Measurements from ENCODE around the gene NDUFS8.

The NDUFS8 gene

GRCh38 chr11:68011051-68011943 is 19.2 kb upstream of the NDUFS8 start:
- TF ChIP-seq POLR2A (IDR thresholded peaks at IDR 0.05; ENCODE audit: low read depth, low read length) (no peak), PAX5 (IDR thresholded peaks at IDR 0.05; ENCODE audit: insufficient read depth, low read length, severe bottlenecking) (no peak), TAF1 (IDR thresholded peaks at IDR 0.05; ENCODE audit: low read depth, low read length) (no peak), POU2F2 (IDR thresholded peaks at IDR 0.05; ENCODE audit: low read depth, low read length) (no peak), POLR2AphosphoS5 (IDR thresholded peaks at IDR 0.05; ENCODE audit: low read depth, low read length) (no peak), SPI1 (IDR thresholded peaks at IDR 0.05; ENCODE audit: low read depth, low read length) (no peak)
- DNase-seq (ENCODE audit: insufficient read length, low spot score) (no peak), FAIRE-seq (no peak)

- FAIRE-seq = no peak
- DNase-seq (ENCODE audit: insufficient read length, low spot score) = no peak
- TF ChIP-seq POU2F2 (IDR thresholded peaks at IDR 0.05; ENCODE audit: low read depth, low read length) (no peak), SPI1 (IDR thresholded peaks at IDR 0.05; ENCODE audit: low read depth, low read length) (no peak), TAF1 (IDR thresholded peaks at IDR 0.05; ENCODE audit: low read depth, low read length) (no peak), PAX5 (IDR thresholded peaks at IDR 0.05; ENCODE audit: insufficient read depth, low read length, severe bottlenecking) (no peak), POLR2AphosphoS5 (IDR thresholded peaks at IDR 0.05; ENCODE audit: low read depth, low read length) (no peak), POLR2A (IDR thresholded peaks at IDR 0.05; ENCODE audit: low read depth, low read length) (no peak)
These were observed 18.2 kb upstream of the NDUFS8 start for GRCh38 chr11:68012044-68012842.

GRCh38 chr11:68012843-68013610 is 17.5 kb upstream of the NDUFS8 start:
- no peak for DNase-seq (ENCODE audit: insufficient read length, low spot score)
- FAIRE-seq = no peak
- no peak for TF ChIP-seq PAX5 (IDR thresholded peaks at IDR 0.05; ENCODE audit: insufficient read depth, low read length, severe bottlenecking)
- no peak for TF ChIP-seq POLR2A (IDR thresholded peaks at IDR 0.05; ENCODE audit: low read depth, low read length)
- TF ChIP-seq SPI1 (IDR thresholded peaks at IDR 0.05; ENCODE audit: low read depth, low read length) = no peak
- no peak for TF ChIP-seq TAF1 (IDR thresholded peaks at IDR 0.05; ENCODE audit: low read depth, low read length)
- TF ChIP-seq POU2F2 (IDR thresholded peaks at IDR 0.05; ENCODE audit: low read depth, low read length) = no peak
- TF ChIP-seq POLR2AphosphoS5 (IDR thresholded peaks at IDR 0.05; ENCODE audit: low read depth, low read length) = no peak

- DNase-seq (ENCODE audit: insufficient read length, low spot score) (no peak), FAIRE-seq (no peak)
- TF ChIP-seq PAX5 (IDR thresholded peaks at IDR 0.05; ENCODE audit: insufficient read depth, low read length, severe bottlenecking) (no peak), POLR2A (IDR thresholded peaks at IDR 0.05; ENCODE audit: low read depth, low read length) (no peak), SPI1 (IDR thresholded peaks at IDR 0.05; ENCODE audit: low read depth, low read length) (no peak), POU2F2 (IDR thresholded peaks at IDR 0.05; ENCODE audit: low read depth, low read length) (no peak), TAF1 (IDR thresholded peaks at IDR 0.05; ENCODE audit: low read depth, low read length) (no peak), POLR2AphosphoS5 (IDR thresholded peaks at IDR 0.05; ENCODE audit: low read depth, low read length) (no peak)
These were observed 16.8 kb upstream of the NDUFS8 start for GRCh38 chr11:68013611-68014156.

GRCh38 chr11:68014157-68014946 is 16.1 kb upstream of the NDUFS8 start:
- DNase-seq (ENCODE audit: insufficient read length, low spot score) (no peak), FAIRE-seq (no peak)
- no peak for TF ChIP-seq SPI1 (IDR thresholded peaks at IDR 0.05; ENCODE audit: low read depth, low read length)
- no peak for TF ChIP-seq POLR2A (IDR thresholded peaks at IDR 0.05; ENCODE audit: low read depth, low read length)

- FAIRE-seq = no peak
- DNase-seq (ENCODE audit: insufficient read length, low spot score) = no peak
- TF ChIP-seq POU2F2 (IDR thresholded peaks at IDR 0.05; ENCODE audit: low read depth, low read length) (no peak), TAF1 (IDR thresholded peaks at IDR 0.05; ENCODE audit: low read depth, low read length) (no peak), POLR2AphosphoS5 (IDR thresholded peaks at IDR 0.05; ENCODE audit: low read depth, low read length) (no peak)
These were observed 15.5 kb upstream of the NDUFS8 start for GRCh38 chr11:68014947-68015447.

- no peak for DNase-seq (ENCODE audit: insufficient read length, low spot score)
- FAIRE-seq = no peak
- no peak for TF ChIP-seq POLR2A (IDR thresholded peaks at IDR 0.05; ENCODE audit: low read depth, low read length)
- TF ChIP-seq SPI1 (IDR thresholded peaks at IDR 0.05; ENCODE audit: low read depth, low read length) = no peak
- no peak for TF ChIP-seq POLR2AphosphoS5 (IDR thresholded peaks at IDR 0.05; ENCODE audit: low read depth, low read length)
- no peak for TF ChIP-seq TAF1 (IDR thresholded peaks at IDR 0.05; ENCODE audit: low read depth, low read length)
- no peak for TF ChIP-seq POU2F2 (IDR thresholded peaks at IDR 0.05; ENCODE audit: low read depth, low read length)
- TF ChIP-seq PAX5 (IDR thresholded peaks at IDR 0.05; ENCODE audit: insufficient read depth, low read length, severe bottlenecking) = no peak
These were observed 15.0 kb upstream of the NDUFS8 start for GRCh38 chr11:68015467-68015866.

- no peak for DNase-seq (ENCODE audit: insufficient read length, low spot score)
- no peak for TF ChIP-seq PAX5 (IDR thresholded peaks at IDR 0.05; ENCODE audit: insufficient read depth, low read length, severe bottlenecking)
- TF ChIP-seq POLR2A (IDR thresholded peaks at IDR 0.05; ENCODE audit: low read depth, low read length) = no peak
- TF ChIP-seq SPI1 (IDR thresholded peaks at IDR 0.05; ENCODE audit: low read depth, low read length) = no peak
- no peak for TF ChIP-seq POU2F2 (IDR thresholded peaks at IDR 0.05; ENCODE audit: low read depth, low read length)
- no peak for TF ChIP-seq TAF1 (IDR thresholded peaks at IDR 0.05; ENCODE audit: low read depth, low read length)
- TF ChIP-seq POLR2AphosphoS5 (IDR thresholded peaks at IDR 0.05; ENCODE audit: low read depth, low read length) = no peak
- FAIRE-seq = no peak
These were observed 14.1 kb upstream of the NDUFS8 start for GRCh38 chr11:68016161-68016903.
